Measurements from ENCODE around the gene HCFC2. TPM values are rescaled to one million over a fixed set of nuclear protein-coding genes. Genes with fewer than 3 reads are reported as not detected.
A peak's percentile ranks its signal among the peaks of the same experiment; 100 is the strongest.

Gene HCFC2
- total and polyA plus RNA-seq, 9 of the 15 experiments (the other 6 are each of a cell fraction or from before 2014, with no cell fraction given) = 1.2 to 6.5 (median 3.8) TPM

- TF ChIP-seq UBTF (IDR thresholded peaks at IDR 0.05; ENCODE audit: borderline replicate concordance in 1 of 2, low read depth in 2 of 2, low read length in 2 of 2) (0 out of 4 replicates have a peak, but pooled peaks of 1 of the 2 experiments have one; percentile 7), TGIF2 (CRISPR knock-in tag; IDR thresholded peaks at IDR 0.05) (0 out of 2 replicates have a peak, but pooled peaks have one; percentile 8), ZBTB7A (IDR thresholded peaks at IDR 0.05; ENCODE audit: borderline replicate concordance, control insufficient read depth, low read depth, low read length) (peak; percentile 59; the same call in 1 of the 2 replicates), ZBED1 (IDR thresholded peaks at IDR 0.05) (no peak), ATF6 (CRISPR knock-in tag; IDR thresholded peaks at IDR 0.05) (0 out of 2 replicates have a peak, but pooled peaks have one; percentile 58), RHOXF2B (CRISPR knock-in tag; conservative IDR thresholded peaks at IDR 0.05) (no peak), ATF1 (CRISPR knock-in tag; IDR thresholded peaks at IDR 0.05) (no peak), ATF1 (tag; IDR thresholded peaks at IDR 0.05) (0 out of 2 replicates have a peak, but pooled peaks have one; percentile 25), SAFB (IDR thresholded peaks at IDR 0.05; ENCODE audit: borderline replicate concordance, low read depth, low read length) (no peak), BDP1 (IDR thresholded peaks at IDR 0.05; ENCODE audit: insufficient read depth, insufficient read length) (no peak), ILK (tag; IDR thresholded peaks at IDR 0.05; ENCODE audit: borderline replicate concordance, low read depth) (no peak), DNMT1 (IDR thresholded peaks at IDR 0.05) (no peak), SAP30 (IDR thresholded peaks at IDR 0.05; ENCODE audit: borderline replicate concordance, insufficient read depth, low read depth, low read length, poor library complexity, severe bottlenecking) (peak; percentile 70)
Measured at GRCh38 chr12:104064842-104065427, 604 bp downstream of the HCFC2 start (continued).
